ENCODE measurements around the gene CD53.
A peak's percentile ranks its signal among the peaks of the same experiment; 100 is the strongest.

The CD53 gene

DNA sequence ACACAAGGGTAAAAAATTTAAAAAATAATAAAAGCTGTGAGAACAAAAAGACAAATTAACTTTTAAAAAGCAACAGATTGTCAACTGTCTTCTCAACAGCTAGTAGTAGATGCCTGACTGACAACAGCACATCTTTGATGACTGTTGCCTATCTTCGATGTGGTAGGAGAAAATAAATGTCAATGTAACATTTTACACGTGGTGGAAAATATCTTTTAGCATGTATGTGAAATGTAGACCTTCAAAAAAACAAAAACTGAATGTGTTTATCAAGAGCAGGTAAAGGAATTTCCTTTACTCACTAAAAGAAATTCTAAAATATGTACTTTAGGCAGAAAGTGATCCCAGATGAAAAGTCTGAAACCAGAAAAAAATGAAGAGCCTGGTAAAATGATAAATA lies 42.9 kb downstream of the CD53 start:
- H3K4me2 ChIP-seq (ENCODE audit: low read length), result no peak overlapping the region
- no peak overlapping the region for H3K4me3 ChIP-seq (ENCODE audit: low read length)
- no peaks in the 10 kb centered on the region for H4K20me1 ChIP-seq (ENCODE audit: insufficient read depth, low read length)
- no peak for TF ChIP-seq EZH2phosphoT487 (IDR thresholded peaks at IDR 0.05; ENCODE audit: low read depth)
- TF ChIP-seq, protein P1, sequence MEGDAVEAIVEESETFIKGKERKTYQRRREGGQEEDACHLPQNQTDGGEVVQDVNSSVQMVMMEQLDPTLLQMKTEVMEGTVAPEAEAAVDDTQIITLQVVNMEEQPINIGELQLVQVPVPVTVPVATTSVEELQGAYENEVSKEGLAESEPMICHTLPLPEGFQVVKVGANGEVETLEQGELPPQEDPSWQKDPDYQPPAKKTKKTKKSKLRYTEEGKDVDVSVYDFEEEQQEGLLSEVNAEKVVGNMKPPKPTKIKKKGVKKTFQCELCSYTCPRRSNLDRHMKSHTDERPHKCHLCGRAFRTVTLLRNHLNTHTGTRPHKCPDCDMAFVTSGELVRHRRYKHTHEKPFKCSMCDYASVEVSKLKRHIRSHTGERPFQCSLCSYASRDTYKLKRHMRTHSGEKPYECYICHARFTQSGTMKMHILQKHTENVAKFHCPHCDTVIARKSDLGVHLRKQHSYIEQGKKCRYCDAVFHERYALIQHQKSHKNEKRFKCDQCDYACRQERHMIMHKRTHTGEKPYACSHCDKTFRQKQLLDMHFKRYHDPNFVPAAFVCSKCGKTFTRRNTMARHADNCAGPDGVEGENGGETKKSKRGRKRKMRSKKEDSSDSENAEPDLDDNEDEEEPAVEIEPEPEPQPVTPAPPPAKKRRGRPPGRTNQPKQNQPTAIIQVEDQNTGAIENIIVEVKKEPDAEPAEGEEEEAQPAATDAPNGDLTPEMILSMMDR (IDR thresholded peaks at IDR 0.05; ENCODE audit: low read depth, low read length), result no peak
- no peaks in the 10 kb centered on the region for H3K27me3 ChIP-seq (ENCODE audit: low read depth, low read length)
- H3K4me1 ChIP-seq (ENCODE audit: low read length), result no peaks in the 10 kb centered on the region
- no peaks in the 10 kb centered on the region for H3K36me3 ChIP-seq (replicated peaks; ENCODE audit: low read depth, low read length)
- no peak overlapping the region for H2AFZ ChIP-seq (ENCODE audit: low read depth, low read length)
- no peak overlapping the region for H3K9ac ChIP-seq (ENCODE audit: low read length)
- H3K9me3 ChIP-seq (ENCODE audit: insufficient read depth, low read length), result no peaks in the 10 kb centered on the region
- H3K27ac ChIP-seq (ENCODE audit: low read length), result no peak overlapping the region
- no peaks in the 10 kb centered on the region for H3K79me2 ChIP-seq (ENCODE audit: low read length)

DNA sequence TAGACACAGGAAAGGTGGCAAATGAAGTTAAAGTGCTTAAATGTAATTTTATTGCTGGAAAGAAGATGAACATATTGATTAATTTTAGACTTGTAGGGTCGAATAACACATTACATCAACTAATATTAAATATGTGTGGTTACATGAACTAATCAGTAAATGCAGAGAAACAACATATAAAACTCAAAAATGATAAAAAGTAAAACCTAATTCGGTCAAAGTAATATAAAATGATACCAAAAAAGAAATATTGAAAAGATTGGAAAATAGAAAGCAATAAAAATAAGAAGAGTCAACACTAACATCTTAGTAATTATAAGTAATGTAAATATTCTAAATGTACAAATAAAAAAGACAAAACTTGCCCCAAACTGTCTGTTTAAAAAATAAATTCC lies 43.3 kb downstream of the CD53 start:
- Histone ChIP-seq H3K4me1 (ENCODE audit: low read length) (no peaks in the 10 kb centered on the region), H3K9me3 (ENCODE audit: insufficient read depth, low read length) (no peaks in the 10 kb centered on the region), H3K4me2 (ENCODE audit: low read length) (no peak overlapping the region; the same call in 1 of the 2 replicates), H2AFZ (ENCODE audit: low read depth, low read length) (no peak overlapping the region), H3K9ac (ENCODE audit: low read length) (no peak overlapping the region), H3K27ac (ENCODE audit: low read length) (no peak overlapping the region), H3K4me3 (ENCODE audit: low read length) (no peak overlapping the region), H3K79me2 (ENCODE audit: low read length) (no peaks in the 10 kb centered on the region), H3K27me3 (ENCODE audit: low read depth, low read length) (no peaks in the 10 kb centered on the region), H3K36me3 (replicated peaks; ENCODE audit: low read depth, low read length) (no peaks in the 10 kb centered on the region), H4K20me1 (ENCODE audit: insufficient read depth, low read length) (no peaks in the 10 kb centered on the region)
- TF ChIP-seq, protein P1 (IDR thresholded peaks at IDR 0.05; ENCODE audit: low read depth, low read length), result no peak
- no peak for TF ChIP-seq EZH2phosphoT487 (IDR thresholded peaks at IDR 0.05; ENCODE audit: low read depth)

DNA sequence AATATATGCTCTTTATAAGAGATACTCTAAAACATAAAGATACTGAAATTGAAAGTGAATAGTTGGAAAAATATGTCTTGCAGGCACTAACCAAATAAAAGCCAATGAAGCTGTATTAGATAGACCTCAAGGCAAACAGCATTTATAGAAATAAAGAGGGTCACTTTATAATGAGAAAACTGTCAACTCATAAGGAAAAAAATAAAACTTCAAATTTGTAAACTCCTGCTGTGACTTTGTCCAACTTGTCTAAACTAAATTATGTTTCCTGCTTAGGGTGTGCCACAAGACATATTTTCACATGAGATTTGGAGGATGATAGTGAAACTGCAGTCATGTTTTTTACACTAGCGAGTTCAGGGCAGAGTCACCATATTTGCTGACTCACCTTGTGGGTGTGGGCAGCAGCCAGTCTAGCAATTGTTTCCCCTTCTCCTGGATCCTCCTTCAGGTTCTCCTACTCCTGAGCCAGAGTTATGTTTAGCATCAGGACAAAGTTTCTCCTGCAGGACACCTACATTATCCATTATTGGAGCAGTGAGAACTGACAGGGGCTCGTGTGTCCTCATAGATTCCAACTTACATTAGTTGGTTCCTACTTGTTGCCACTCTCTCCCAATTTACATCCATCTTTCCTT lies 43.8 kb downstream of the CD53 start:
- Histone ChIP-seq H3K79me2 (ENCODE audit: low read length) (no peaks in the 10 kb centered on the region), H2AFZ (ENCODE audit: low read depth, low read length) (no peak overlapping the region), H3K36me3 (replicated peaks; ENCODE audit: low read depth, low read length) (peaks cover under 1% of the 10 kb centered on the region), H3K4me3 (ENCODE audit: low read length) (no peak overlapping the region), H4K20me1 (ENCODE audit: insufficient read depth, low read length) (no peaks in the 10 kb centered on the region), H3K27ac (ENCODE audit: low read length) (no peak overlapping the region), H3K4me2 (ENCODE audit: low read length) (peak overlapping the region; percentile 37), H3K4me1 (ENCODE audit: low read length) (no peaks in the 10 kb centered on the region), H3K9ac (ENCODE audit: low read length) (no peak overlapping the region), H3K9me3 (ENCODE audit: insufficient read depth, low read length) (no peaks in the 10 kb centered on the region), H3K27me3 (ENCODE audit: low read depth, low read length) (no peaks in the 10 kb centered on the region)
- TF ChIP-seq EZH2phosphoT487 (IDR thresholded peaks at IDR 0.05; ENCODE audit: low read depth), result no peak

DNA sequence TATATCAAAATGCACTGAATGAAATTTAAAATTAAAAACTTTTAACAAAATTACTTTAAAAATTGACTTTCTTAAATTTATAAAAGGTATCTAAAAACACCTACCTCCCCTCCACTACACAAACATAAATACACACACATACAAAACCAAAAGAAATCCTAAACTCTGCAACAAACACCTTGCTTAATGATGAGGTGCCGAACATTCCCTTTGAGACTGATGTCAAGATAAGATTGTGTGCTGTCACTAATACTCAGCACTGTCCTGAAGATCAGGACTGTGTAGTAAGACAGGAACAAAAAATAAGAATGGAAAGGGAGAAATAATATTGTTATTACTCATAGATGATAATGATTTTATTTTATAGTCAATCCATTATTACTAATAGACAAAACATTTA lies 45.1 kb downstream of the CD53 start:
- peaks cover 5% of the 10 kb centered on the region for H3K36me3 ChIP-seq (replicated peaks; ENCODE audit: low read depth, low read length)
- TF ChIP-seq EZH2phosphoT487 (IDR thresholded peaks at IDR 0.05; ENCODE audit: low read depth), result no peak
- TF ChIP-seq, protein P1 (IDR thresholded peaks at IDR 0.05; ENCODE audit: low read depth, low read length), result no peak
- no peaks in the 10 kb centered on the region for H3K27me3 ChIP-seq (ENCODE audit: low read depth, low read length)
- no peak overlapping the region for H3K27ac ChIP-seq (ENCODE audit: low read length)
- no peaks in the 10 kb centered on the region for H4K20me1 ChIP-seq (ENCODE audit: insufficient read depth, low read length)
- no peaks in the 10 kb centered on the region for H3K79me2 ChIP-seq (ENCODE audit: low read length)
- no peaks in the 10 kb centered on the region for H3K9me3 ChIP-seq (ENCODE audit: insufficient read depth, low read length)
- no peak overlapping the region for H2AFZ ChIP-seq (ENCODE audit: low read depth, low read length)
- no peak overlapping the region for H3K4me2 ChIP-seq (ENCODE audit: low read length)
- no peak overlapping the region for H3K4me3 ChIP-seq (ENCODE audit: low read length)
- no peak overlapping the region for H3K9ac ChIP-seq (ENCODE audit: low read length)
- H3K4me1 ChIP-seq (ENCODE audit: low read length), result no peaks in the 10 kb centered on the region
